GM19372 (cell line): ENCODE results near the gene TRIP10.
A peak's percentile ranks its signal among the peaks of the same experiment; 100 is the strongest.
"Not testable (repeated sequence)": the region's sequence is repeated elsewhere in the genome, so short reads cannot be mapped to it uniquely, and the experiment has no call there.

Experiments
- ATAC-seq: cut with Tn5 transposase; IDR thresholded peaks from one replicate; pipeline ENCODE4 v1.9.1; 2021; ENCODE audit warnings: mild to moderate bottlenecking, low read depth, moderate library complexity; ENCODE audit not compliant: unreplicated experiment

TRIP10 gene

GRCh38 chr19:6766357-6767080 is 27.0 kb downstream of the TRIP10 start:
- ATAC-seq = no peak

DNA sequence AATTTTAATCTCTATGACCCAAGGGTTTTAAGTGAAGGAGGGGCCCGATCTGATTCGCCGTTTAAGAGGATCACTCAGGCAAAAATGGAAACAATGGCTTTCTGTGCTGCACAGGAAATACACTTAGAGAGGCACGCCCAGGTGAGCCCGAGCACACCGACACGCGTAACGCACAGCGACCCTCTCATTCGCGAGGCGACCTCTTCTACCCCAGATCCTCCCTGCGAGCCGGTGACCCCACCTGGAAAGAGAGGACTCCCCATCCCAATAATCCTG is 27.5 kb downstream of the TRIP10 start:
- peak; percentile 32 for ATAC-seq

GRCh38 chr19:6767357-6768235 is 28.1 kb downstream of the TRIP10 start, which contains the start of gene SH2D3A:
SH2D3A (minus strand) TSS chr19:6767435; CDS start chr19:6763748, 3,687 bp downstream.
- peak; percentile 70 for ATAC-seq

GRCh38 chr19:6768236-6768785 is 28.8 kb downstream of the TRIP10 start:
- ATAC-seq = no peak

- no peak for ATAC-seq
Observed at GRCh38 chr19:6769006-6769619, 29.6 kb downstream of the TRIP10 start.

GRCh38 chr19:6771648-6772027 is 32.2 kb downstream of the TRIP10 start:
- not testable (repeated sequence) for ATAC-seq

DNA sequence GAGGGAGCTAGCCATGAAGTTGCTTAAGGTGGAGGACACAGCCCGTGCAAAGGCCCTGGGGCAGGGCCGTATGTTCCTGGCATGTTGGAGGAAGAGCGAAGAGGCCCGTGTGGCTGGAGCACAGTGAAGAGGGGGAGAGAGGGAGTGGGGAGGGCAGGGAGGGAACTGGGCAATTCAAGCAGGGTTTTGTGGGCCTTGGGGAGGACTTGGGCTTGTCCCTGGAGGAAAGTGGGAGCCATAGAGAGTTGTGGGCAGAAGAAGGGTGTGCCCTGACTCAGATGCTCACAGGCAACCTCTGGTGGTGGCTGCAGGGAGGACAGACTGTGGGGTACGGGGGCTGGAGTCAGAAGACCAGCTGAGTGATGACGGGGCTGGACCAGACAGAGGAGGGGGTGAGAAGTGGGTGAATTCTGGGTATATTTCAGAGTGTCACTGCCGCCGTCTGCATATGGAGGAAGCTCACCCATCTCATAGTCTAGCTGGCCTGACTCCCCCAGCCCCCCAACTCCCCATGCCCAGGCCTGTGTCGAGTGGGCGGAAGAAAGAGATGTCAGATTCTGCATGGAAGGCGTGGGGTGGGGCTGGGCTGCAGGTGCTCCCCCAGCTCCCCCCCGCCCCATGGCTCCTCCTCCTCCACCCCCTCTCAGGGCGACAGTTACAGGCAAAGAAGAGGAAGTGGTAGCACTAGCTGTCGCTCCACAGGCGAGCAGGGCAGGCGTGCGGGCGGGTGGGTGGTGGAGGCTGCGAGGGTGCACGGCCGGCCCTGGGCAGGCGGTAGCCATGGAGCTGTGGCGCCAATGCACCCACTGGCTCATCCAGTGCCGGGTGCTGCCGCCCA is 32.8 kb downstream of the TRIP10 start, which contains the start of gene VAV1:
VAV1 (plus strand) TSS at position 681 of the 838 bp plus-strand sequence; CDS start at position 781, 100 bp downstream.
- no peak for ATAC-seq

DNA sequence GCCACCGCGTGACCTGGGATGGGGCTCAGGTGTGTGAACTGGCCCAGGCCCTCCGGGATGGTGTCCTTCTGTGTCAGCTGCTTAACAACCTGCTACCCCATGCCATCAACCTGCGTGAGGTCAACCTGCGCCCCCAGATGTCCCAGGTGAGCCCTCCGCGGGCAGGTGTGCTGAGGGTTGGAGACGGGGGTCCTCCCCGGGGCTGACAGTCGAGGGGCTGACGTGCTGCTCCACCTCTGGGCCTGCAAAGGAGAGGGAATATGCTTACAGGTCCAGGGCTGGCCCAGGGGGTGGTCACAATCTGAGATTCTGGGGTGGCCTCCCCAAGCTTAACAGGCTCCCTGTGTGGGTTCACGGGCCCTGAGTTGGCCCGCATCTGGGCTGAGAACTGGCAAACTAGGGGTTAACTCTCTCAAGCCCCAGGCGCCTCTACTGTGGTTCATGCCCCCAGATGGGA is 33.4 kb downstream of the TRIP10 start:
- no peak for ATAC-seq

DNA sequence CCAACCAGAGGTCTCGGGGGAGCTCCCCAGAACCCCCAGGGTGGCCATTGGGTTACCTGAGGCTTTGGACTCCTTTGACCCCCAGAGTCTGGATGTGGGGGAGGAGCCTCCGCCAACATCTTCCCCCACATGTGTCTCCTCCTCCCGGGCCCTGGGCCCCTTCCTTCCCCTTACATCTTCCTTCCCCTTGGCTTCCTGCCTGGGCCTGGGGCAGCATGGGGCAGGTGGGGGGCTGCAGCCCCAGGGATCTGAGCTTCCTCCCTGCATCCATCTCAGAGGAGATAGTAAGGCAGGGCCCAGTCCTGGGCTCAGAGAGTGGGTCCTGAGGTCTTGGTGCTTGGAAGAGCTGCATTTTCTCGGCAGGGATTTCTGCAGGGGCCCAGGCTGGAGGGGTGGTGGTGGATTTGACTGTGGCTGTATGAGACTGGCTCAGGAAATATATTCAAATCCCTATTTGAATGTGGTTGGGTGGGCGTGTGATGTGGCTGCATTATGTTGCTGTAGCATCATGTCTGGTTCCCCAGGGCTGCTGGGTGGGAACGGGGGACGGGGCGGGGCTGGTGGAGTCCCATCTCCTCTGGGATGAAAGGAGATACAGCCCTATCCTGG is 33.9 kb downstream of the TRIP10 start:
- ATAC-seq = no peak

DNA sequence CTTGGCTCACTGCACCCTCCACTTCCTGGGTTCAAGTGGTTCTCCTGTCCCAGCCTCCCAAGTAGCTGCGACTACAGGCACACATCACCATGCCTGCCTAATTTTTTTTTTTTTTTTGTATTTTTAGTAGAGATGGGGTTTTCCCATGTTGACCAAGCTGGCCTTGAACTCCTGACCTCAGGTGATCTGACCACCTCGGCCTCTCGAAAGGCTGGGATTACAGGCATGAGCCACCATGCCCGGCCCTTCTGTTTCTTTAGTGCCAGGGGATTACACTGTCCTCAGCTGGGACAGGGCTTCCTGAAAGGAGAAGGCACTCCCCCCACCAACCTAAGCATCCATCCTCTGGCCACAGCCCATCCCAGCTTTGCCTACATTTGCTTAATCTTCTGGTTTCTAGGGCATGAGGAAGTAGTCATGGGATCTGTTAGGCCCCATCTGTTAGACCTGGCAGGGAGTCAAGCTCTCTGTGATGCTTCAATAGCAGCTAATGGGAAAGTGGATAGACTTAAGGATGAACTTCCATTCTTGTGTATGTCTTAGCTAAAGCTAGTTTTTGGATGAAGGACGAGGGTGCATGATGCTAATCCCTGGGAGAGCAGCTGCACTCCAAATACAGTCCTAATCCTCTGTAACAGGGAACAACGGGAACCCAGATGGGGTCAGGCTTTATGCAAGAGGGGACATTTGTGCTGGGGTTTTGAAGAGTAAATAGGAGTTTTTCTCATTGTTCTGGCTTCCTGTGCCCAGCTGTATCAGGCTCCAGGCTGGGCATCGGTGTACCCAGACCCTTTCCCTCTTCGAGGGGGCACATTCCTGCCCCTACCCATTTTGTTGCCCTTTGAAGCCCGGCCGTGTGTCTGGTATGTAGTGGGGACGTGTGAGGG is 35.6 kb downstream of the TRIP10 start:
- ATAC-seq = no peak

DNA sequence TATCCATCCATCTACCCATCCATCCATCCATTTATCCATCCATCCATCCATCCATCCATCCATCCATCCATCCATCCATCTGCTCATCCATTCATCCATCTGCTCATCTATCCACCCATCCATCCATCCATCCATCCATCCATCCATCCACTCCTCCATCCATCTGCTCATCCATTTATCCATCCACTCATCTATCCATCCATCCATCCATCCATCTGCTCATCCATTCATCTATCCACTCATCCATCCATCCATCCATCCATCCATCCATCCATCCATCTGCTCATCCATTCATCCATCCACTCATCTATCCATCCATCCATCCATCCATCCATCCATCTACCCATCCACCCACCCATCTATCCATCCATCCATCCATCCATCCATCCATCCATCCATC is 36.6 kb downstream of the TRIP10 start:
- not testable (repeated sequence) for ATAC-seq

- no peak for ATAC-seq
Observed at GRCh38 chr19:6776999-6777398, 37.5 kb downstream of the TRIP10 start.

- no peak for ATAC-seq
Observed at GRCh38 chr19:6777434-6777833, 38.0 kb downstream of the TRIP10 start.

GRCh38 chr19:6778386-6778785 is 38.9 kb downstream of the TRIP10 start:
- ATAC-seq = no peak

- no peak for ATAC-seq
Observed at GRCh38 chr19:6779206-6779605, 39.7 kb downstream of the TRIP10 start.

DNA sequence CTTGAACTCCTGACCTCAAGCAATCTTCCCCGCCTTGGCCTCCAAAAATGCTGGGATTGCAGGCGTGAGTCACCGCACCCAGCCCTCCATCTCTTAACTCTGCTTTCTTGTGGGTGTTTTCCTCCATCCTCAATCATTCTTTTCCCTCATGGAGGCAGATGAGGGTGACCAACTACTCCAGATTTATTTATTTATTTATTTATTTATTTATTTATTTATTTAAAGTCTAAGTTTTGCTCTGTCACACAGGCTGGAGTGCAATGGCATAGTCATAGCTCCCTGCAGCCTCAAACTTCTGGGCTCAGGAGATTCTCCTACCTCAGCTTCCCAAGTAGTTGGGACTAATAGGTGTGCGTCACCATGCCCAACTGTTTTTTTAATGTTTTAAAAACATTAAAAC is 47.9 kb downstream of the TRIP10 start:
- ATAC-seq = no peak

DNA sequence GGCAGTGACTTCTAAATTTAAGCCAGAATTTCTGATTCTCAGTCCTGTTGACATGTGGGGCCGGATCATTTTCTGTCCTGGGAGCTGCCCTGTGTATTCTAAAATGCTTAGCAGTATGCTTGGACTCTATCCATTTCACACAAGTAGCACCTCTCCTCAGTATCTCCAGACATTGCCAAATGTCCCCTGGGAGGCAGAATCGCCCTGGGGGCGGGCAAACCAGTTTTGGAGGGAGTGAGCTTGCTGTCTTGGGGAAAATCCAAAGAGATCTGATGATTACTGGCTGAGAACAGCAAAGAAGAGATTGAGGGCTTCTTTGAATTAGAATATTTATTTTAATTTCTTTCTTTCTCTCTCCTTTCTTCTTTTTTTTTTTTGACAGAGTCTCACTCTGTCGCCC is 49.4 kb downstream of the TRIP10 start:
- no peak for ATAC-seq

GRCh38 chr19:6790194-6791128 is 51.0 kb downstream of the TRIP10 start:
- ATAC-seq = no peak
